CD4-positive, alpha-beta T cell treated with Interleukin-6 at 100 ng/mL for 8 hours (primary cell): Measurements from ENCODE around the gene FNDC3B.

ENCODE experiments used
- DNase-seq: peaks from one replicate; pipeline ENCODE4 v3.0.0-alpha.2; 2020; ENCODE audit warnings: mixed read lengths, low spot score

FNDC3B gene

GRCh38 chr3:172268425-172268824, 229.0 kb downstream of the FNDC3B start:
- no peak for DNase-seq

DNA sequence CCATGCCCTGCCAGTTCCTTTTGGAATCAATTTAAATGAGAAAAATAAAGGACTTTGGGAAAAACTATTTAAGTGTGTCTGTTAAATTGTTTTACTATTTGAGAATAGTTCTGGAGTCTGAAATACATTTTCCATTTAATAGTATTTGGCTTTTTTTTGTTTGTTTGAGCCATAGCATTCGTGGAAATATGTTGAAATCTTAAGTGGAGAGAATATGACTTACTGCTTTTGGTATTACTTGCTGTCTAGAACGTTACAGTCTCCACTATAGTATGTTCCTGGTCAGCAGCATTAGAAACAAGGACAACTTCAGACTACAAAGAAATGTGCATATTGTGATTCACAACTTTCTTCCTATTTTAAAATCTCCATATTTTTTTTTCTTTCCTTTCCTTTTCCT, 229.5 kb downstream of the FNDC3B start:
- DNase-seq: no peak

- no peak for DNase-seq
Measured at GRCh38 chr3:172270557-172271166, 231.3 kb downstream of the FNDC3B start.

DNA sequence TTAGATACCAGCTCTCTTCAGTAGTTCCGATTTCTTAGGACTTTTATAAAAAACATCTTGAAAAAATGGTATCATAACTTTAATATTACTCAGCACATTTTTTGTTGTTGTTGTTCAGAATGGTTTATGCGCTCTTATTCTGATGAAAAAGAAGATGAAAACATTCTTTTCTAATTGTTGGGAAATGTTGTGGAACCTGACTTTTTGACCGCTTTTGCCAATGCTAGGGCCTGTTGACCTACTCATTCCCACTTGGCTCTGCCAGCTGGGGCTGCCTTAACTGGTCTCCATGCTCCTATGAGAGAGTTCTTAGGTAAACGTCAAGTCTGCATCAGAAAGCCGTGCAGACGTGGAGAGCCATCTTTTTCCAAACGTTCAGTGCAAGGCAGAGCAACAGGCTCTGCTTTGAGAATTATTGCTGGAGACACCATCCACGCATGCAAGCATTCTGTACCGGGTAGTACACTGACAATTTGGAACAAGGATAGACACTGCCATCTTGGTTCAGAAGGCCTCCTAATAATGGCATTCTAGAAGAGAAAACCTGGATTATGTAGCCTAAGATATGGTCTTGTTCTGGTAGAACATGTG, 232.1 kb downstream of the FNDC3B start:
- DNase-seq: no peak

- no peak for DNase-seq
Measured at GRCh38 chr3:172272698-172273097, 233.3 kb downstream of the FNDC3B start.

DNA sequence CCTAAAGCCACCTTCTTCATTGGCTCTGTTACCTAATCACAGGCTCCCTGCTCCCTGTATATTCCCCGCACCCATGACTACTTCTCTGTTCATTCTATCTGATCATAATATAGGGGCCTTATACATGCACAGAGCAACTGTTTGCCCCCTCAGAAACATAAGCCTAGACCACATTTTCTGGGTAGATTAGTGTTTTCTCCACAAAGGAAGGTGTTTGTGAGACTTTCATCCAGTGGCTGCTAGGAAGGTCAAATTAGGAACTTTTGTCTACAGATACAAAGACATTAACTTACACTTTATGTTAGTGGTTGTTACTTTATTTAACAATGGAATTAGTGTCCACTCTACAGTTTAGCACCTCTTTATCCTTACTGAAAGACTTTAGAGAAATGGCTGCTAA, 234.0 kb downstream of the FNDC3B start:
- no peak for DNase-seq

DNA sequence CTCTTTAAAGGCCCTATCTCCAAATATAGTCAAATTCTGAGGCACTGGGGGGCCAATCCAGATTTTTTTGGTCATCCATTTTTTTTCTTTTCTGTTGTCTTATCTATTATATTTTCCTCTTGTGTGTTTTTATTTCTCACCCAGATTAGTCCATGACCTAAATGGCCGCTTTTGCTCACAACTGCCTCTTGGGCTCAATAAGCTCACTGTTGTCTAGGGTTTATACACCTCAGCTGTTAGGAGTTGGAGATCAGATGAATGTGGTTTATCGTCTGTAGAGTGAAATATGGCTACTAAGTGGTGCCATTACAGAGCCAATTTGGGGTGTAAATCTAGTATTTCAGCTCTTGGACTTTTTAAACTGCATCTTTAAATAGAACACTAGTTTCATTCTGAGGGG, 235.5 kb downstream of the FNDC3B start:
- DNase-seq: no peak

DNA sequence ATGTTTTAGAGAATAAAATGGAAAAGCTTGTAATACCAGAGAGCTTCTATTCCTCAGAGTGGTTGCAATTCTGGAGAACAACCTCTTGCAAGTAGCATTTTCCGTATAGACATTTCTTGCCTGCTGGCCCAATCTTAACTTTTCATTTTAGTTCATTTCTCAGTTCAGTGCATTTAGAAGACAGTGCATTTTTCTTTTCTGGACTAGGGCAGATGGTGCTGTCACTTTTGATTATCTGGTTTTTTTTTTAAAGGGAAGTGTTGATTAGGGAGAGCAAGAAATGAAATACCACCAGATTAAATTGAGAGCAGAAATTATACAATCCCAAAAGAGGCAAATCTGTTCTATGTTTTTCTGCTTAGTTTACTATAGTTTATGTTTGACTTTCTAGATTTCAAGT, 236.2 kb downstream of the FNDC3B start:
- DNase-seq: no peak

GRCh38 chr3:172276103-172276502, 236.7 kb downstream of the FNDC3B start:
- no peak for DNase-seq

GRCh38 chr3:172277151-172277652, 237.8 kb downstream of the FNDC3B start:
- DNase-seq: no peak

GRCh38 chr3:172279191-172279640, 239.8 kb downstream of the FNDC3B start:
- DNase-seq: no peak

GRCh38 chr3:172279974-172280373, 240.6 kb downstream of the FNDC3B start:
- no peak for DNase-seq

DNA sequence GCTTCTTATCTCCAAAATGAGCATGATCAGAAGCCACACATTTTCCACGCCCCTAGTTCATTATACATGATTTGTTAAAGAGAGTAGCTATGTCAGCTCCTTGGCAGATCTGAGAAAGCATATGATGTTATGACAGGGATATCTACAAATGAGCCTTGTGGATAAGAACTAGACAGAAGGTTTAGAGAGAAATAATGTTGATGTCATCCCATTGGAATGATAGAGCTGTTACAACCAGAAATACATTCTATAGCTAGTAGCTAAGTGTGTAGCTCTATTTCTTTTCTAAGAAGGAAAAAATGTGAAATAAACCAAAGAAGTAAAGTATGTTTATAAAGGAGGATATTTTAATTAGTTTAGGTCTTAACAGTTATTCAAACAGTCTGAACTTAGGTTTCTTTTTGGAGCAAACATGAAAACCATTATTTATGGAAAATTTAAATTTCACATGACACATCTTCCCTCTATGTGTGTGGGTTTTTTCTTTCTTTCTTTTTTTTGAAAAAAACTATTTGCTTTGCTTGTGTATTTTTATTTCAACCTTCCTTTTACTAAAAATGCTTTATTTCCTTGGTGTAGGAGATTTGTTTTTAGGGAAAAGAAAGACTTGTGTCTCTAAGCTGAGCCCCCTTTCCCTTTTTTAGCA, 241.2 kb downstream of the FNDC3B start:
- DNase-seq: no peak

DNA sequence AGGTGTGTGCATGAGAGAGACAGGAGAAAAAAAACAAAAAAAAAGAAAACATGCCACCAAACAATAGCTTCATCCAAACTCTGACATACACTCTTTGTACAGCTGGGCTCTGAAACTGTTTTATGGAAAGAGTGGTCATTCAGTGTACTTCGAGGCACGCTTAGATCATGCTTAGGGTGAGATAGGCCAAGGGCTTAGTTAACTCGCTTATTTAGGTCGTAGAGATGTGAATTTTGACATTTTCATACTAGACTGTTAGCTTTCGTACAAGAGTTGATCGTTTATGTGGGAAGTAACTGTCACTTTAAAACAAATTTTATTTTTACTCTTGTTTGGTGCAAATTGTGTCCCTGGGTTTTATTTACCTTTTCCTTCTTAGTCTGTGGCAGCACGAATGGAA, 242.5 kb downstream of the FNDC3B start:
- DNase-seq: no peak

DNA sequence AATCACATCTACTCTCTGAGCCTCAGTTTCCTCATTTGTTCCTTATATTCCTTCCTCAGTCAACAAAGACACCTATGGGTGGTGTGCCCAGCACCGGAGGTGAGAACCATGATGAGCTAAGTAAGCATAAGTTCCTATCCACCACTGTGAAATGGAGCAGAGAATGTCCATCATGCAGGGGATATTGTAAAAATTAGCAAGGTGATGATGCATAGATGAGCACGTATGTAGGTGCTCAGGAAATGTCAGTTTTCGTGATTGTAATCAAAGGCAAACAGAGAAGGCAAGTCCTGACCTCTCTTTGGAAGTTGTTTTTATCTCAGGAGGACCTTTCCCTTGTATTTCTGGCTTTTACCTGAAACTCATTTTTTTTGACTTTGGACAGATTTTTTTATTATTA, 243.5 kb downstream of the FNDC3B start:
- no peak for DNase-seq

DNA sequence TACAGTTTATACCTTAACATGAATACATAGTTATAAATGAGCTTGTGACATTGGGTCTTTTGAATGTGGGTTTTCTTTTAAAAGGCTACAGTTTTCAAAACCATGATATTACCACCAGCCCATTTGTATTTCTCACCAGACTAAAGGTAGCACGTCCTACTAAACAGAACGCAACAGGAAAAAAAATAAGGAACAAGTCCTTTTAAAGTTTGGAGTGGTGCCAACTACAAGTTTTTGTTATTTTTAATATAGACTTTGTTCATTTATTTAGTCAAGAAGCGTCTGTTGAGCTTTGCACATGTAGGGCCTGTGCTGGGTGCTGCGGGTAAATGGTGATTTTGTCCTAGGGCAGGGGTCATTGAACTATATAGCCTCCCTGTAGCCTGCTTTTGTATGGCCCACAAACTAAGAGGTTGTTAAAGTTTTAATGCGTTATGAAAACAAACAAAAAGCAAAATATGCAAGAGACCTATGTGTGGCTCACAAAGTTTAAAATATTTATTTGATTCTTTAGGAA, 244.5 kb downstream of the FNDC3B start:
- DNase-seq: no peak

DNA sequence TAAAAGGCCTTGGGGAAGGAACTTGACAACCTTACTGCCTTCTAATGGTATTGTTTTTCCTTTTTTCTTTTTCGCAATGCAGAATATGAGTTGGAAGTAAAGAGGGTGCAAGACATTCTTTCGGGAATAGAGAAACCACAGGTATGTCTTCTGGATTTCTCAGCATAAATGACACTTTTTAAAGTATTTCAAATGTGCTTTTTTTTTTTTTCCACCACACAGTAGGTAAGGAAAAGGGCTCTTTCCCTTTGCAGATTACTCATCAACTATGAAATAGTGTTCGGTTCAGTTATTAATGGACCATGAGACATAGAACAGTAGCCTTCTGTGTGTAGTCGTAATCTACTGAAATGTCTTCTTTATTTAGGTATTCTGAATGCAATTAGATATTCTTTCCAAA, 246.5 kb downstream of the FNDC3B start:
- no peak for DNase-seq

GRCh38 chr3:172286548-172287148, 247.3 kb downstream of the FNDC3B start:
- DNase-seq: no peak

DNA sequence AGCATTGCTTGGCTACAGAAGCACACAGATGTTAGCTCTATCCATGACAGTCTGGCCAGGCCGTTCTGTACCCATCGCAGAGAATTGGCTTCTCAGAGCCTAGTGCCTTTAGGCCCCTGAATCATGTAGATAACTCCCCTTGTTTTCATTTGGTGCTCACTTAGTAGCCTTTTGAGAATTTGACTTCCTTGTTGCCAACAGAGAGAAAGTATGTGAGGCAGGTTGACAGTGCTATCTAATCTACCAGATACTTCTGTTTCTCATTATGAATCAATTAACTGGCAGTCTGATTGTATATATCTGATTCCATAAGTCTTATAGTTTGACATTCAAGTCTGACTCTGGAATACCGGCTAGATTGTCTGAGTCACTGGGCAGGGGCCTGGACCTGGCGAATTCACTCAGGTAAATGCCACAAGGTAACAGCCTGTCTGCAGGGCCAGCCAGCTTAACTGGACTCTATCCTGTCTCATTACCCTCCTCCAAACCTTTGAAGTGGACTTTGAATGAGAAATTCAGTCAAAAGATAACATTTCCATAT, 248.6 kb downstream of the FNDC3B start:
- no peak for DNase-seq

GRCh38 chr3:172288651-172289050, 249.3 kb downstream of the FNDC3B start:
- no peak for DNase-seq

DNA sequence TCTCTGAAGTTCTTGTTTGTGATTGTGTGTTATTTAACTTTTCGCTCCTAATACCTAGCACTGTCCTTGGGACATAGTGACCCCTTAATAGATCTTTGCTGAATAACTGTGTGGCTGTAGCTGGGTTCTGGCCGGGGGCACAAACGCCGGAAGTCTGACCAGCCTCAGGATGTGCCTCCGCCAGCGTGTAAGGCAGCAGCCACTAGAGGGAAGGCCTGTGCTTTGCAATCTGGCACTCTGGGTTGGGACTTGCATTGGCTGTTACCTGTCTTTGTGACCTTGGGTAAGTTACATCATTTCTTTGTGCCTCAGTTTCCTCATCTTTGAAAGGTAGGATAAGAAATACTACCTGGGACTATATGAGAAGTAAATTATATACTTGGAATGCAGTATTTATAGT, 250.2 kb downstream of the FNDC3B start:
- no peak for DNase-seq

- no peak for DNase-seq
Measured at GRCh38 chr3:172290457-172290856, 251.1 kb downstream of the FNDC3B start.

DNA sequence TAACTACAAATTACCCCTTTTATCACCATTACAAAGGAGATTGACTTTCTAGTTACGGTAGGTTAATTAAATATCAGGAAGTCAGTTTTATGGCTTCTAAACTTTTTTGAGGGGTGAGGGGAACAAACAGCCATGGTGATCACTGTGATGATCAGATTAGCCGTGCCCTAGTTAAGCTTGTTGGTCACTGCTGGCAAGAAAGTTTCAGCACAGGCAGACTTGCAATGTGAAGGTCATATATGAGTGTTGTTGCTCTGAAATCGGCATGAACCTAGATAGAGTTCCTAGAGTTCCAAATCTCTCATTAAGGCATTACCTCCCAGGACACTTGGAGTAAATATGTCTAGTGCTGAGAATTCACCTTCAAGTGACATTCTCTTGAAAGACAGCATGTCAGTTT, 252.3 kb downstream of the FNDC3B start:
- DNase-seq: no peak
